ENCODE data around the gene UQCC3.
A peak's percentile ranks its signal among the peaks of the same experiment; 100 is the strongest.
"Not testable (repeated sequence)": the region's sequence is repeated elsewhere in the genome, so short reads cannot be mapped to it uniquely, and the experiment has no call there.

Gene UQCC3

GRCh38 chr11:62677156-62677555 lies 5.7 kb downstream of the UQCC3 start:
- no peak overlapping the region; the same call in 1 of the 2 replicates for H3K27ac ChIP-seq
- H3K9me3 ChIP-seq: no peaks in the 10 kb centered on the region
- peak overlapping the region; percentile 99 for H3K4me3 ChIP-seq
- H4K20me1 ChIP-seq: peaks cover 38% of the 10 kb centered on the region
- peak overlapping the region; percentile 93 for H3K9ac ChIP-seq
- peak overlapping the region; percentile 94 for H3K4me2 ChIP-seq
- H3K27me3 ChIP-seq: no peaks in the 10 kb centered on the region
- peaks cover 60% of the 10 kb centered on the region for H3K4me1 ChIP-seq
- TF ChIP-seq Cebpa-rat (IDR thresholded peaks at IDR 0.05): no peak
- peaks cover 54% of the 10 kb centered on the region for H3K36me3 ChIP-seq

DNA sequence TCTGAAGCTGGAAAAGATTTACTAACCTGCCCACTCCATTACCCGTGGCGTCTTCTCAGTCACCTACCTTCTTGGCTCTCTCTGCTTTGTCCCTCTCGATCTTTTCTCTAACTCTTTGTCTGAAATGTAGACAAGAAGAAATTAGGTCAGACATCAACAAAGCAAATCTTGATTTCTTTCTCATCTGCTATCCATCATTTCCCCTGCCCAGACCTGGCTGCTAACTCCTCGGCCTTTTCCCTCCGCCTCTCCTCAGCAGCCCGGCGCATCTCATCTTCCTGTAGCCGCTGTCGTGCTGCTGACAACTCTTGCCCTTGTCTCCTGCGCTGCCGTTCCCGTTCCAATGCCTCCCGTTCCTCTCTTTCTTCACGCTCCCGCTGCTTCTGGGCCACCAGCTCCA lies 6.2 kb downstream of the UQCC3 start:
- peak overlapping the region; percentile 99 for H3K4me3 ChIP-seq
- no peaks in the 10 kb centered on the region for H3K9me3 ChIP-seq
- H3K4me1 ChIP-seq: peaks cover 54% of the 10 kb centered on the region
- peak overlapping the region; percentile 93 for H3K9ac ChIP-seq
- peaks cover 53% of the 10 kb centered on the region for H3K36me3 ChIP-seq
- TF ChIP-seq Cebpa-rat (IDR thresholded peaks at IDR 0.05): no peak
- no peak overlapping the region; the same call in 1 of the 2 replicates for H3K27ac ChIP-seq
- peaks cover 34% of the 10 kb centered on the region for H4K20me1 ChIP-seq
- H3K27me3 ChIP-seq: no peaks in the 10 kb centered on the region
- H3K4me2 ChIP-seq: peak overlapping the region; percentile 94

DNA sequence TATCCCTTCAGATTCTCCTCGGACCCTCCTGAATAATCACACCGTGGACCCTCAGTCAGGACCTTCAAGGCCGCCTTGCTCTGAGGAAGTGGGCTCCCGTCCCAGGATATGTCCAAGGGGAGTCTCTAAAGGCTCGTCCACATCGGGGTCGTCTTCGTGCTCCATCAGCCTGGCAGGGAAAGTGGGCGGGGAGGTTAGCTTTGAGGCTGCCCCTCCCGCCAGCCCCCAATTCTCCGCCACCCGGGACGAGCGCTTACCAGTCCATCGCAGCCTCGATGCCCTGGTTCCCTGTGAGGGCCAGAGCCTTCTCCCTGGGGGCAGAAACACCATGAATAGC lies 6.9 kb downstream of the UQCC3 start:
- peaks cover 48% of the 10 kb centered on the region for H3K4me1 ChIP-seq
- peak overlapping the region; percentile 93 for H3K9ac ChIP-seq
- peak overlapping the region; percentile 99 for H3K4me3 ChIP-seq
- peak overlapping the region; percentile 92 for H3K27ac ChIP-seq
- no peaks in the 10 kb centered on the region for H3K9me3 ChIP-seq
- peak overlapping the region; percentile 94 for H3K4me2 ChIP-seq
- H4K20me1 ChIP-seq: peaks cover 28% of the 10 kb centered on the region
- no peak for TF ChIP-seq Cebpa-rat (IDR thresholded peaks at IDR 0.05)
- H3K36me3 ChIP-seq: peaks cover 46% of the 10 kb centered on the region
- H3K27me3 ChIP-seq: no peaks in the 10 kb centered on the region

- TF ChIP-seq Cebpa-rat (IDR thresholded peaks at IDR 0.05): no peak
- H3K4me2 ChIP-seq: peak within 1 kb of the TSS; percentile 94
- H3K27me3 ChIP-seq: no peaks in the 10 kb centered on the region
- peak within 1 kb of the TSS; percentile 93 for H3K9ac ChIP-seq
- H3K4me1 ChIP-seq: peaks cover 41% of the 10 kb centered on the region
- peak within 1 kb of the TSS; percentile 99 for H3K4me3 ChIP-seq
- H3K9me3 ChIP-seq: no peaks in the 10 kb centered on the region
- H3K36me3 ChIP-seq: peaks cover 40% of the 10 kb centered on the region
- H4K20me1 ChIP-seq: peaks cover 23% of the 10 kb centered on the region
- H3K27ac ChIP-seq: peak within 1 kb of the TSS; percentile 92
Measured at GRCh38 chr11:62678770-62679696, 7.6 kb downstream of the UQCC3 start, which contains the start of gene UBXN1. UBXN1 (minus strand) TSS chr11:62679073; CDS start chr11:62678923, 150 bp downstream.

DNA sequence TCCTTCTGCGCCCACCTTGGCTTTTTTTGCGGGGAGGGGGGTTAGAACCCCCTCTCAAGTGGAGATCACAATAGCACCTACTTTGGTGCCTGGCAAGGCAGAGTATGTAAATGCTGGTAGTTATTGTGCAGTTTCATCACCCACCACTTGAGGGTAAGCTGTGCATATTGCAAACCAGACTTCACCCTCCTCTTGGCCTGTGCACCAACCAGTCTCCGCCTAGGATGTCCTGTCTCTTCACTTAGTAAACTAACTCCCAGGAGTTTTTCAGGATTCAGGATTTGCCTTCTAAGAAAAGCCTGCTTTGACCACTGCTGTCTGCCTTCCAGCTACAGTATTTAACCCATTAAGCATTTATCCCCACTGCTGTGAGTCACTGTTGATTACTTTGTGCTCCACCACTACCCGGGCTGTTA lies 9.4 kb downstream of the UQCC3 start:
- Histone ChIP-seq H3K36me3 (peaks cover 22% of the 10 kb centered on the region), H3K9ac (no peak overlapping the region), H4K20me1 (peaks cover 23% of the 10 kb centered on the region), H3K27me3 (no peaks in the 10 kb centered on the region), H3K4me2 (0 out of 2 replicates have a peak overlapping the region, but pooled peaks have one; percentile 94), H3K9me3 (no peaks in the 10 kb centered on the region), H3K4me1 (peaks cover 41% of the 10 kb centered on the region), H3K4me3 (no peak overlapping the region), H3K27ac (0 out of 2 replicates have a peak overlapping the region, but pooled peaks have one; percentile 5)
- no peak for TF ChIP-seq Cebpa-rat (IDR thresholded peaks at IDR 0.05)

DNA sequence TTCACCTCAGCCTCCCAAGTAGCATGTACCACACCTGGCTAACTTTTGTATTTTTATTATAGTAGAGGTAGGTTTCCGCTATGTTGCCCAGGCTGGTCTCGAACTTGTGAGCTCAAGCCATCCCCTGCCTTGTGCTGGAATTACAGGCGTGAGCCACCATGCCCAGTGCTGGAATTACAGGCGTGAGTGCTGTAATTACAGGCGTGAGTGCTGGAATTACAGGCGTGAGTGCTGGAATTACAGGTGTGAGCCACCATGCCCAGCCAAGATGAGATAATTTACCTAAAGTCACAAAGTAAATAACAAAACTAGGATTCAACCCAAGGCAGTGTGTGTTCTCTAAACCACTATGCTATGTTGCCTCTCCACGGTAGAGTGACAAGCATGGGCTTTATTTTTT lies 11.0 kb downstream of the UQCC3 start:
- H3K9me3 ChIP-seq: no peaks in the 10 kb centered on the region
- TF ChIP-seq Cebpa-rat (IDR thresholded peaks at IDR 0.05): no peak
- peaks cover 31% of the 10 kb centered on the region for H3K4me1 ChIP-seq
- no peak overlapping the region for H3K9ac ChIP-seq
- H3K27me3 ChIP-seq: no peaks in the 10 kb centered on the region
- no peak overlapping the region for H3K27ac ChIP-seq
- H3K36me3 ChIP-seq: peaks cover 5% of the 10 kb centered on the region
- no peak overlapping the region for H3K4me2 ChIP-seq
- peaks cover 8% of the 10 kb centered on the region for H4K20me1 ChIP-seq
- no peak overlapping the region for H3K4me3 ChIP-seq

DNA sequence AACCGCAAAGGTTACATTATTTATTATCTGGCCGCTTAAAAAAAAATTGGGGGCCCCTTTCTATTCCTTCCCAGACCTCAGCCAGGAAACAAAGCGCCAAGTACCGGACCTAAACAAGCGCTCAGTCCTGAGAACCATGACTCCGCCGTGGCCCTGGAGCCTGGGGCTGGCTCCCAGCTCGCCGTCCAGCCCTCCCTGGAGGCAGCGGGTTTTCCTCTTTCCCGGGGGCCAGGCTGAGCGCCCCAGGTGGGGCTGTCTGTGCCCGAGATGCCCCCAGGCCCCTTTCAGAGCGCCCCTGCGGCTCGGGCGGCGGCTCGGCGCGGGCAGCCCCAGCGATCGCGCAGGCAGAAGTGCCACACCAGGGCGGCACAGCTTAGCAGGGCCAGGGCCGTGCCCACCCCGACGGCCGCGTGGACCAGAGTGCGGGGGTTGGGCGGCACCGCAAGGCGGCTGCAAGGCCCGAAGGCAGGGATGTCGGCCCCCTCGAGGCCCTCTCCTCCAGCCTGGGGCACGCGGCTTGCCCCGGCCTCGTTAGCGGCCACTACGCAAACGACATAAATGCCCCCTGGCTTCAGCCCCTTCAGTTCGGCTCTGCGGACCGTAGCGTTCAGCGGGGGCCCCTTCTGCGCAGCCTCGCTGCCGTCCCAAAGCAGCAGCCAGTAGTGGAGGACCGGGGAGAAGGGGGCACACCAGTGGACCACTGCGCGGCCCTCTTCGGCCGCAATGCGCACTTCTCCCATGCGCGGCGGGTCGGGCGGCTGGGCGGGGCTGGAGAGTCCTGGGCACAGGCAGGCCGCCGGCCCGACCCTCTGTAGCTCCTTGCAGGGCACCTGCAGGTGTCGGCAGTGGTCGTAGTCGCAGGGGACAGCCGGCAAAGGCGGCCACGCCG lies 16.3 kb downstream of the UQCC3 start:
- Histone ChIP-seq H3K4me2 (no peak overlapping the region), H3K36me3 (peaks cover 34% of the 10 kb centered on the region), H3K27ac (no peak overlapping the region), H3K9me3 (no peaks in the 10 kb centered on the region), H3K9ac (no peak overlapping the region), H3K4me3 (no peak overlapping the region), H3K4me1 (no peaks in the 10 kb centered on the region), H4K20me1 (no peaks in the 10 kb centered on the region), H3K27me3 (no peaks in the 10 kb centered on the region)
- TF ChIP-seq Cebpa-rat (IDR thresholded peaks at IDR 0.05): no peak

GRCh38 chr11:62688491-62688890 lies 17.0 kb downstream of the UQCC3 start:
- Histone ChIP-seq H3K27me3 (no peaks in the 10 kb centered on the region), H3K27ac (no peak overlapping the region), H3K36me3 (peaks cover 42% of the 10 kb centered on the region), H3K4me1 (no peaks in the 10 kb centered on the region), H3K9me3 (no peaks in the 10 kb centered on the region), H3K9ac (no peak overlapping the region), H3K4me2 (no peak overlapping the region), H4K20me1 (no peaks in the 10 kb centered on the region), H3K4me3 (no peak overlapping the region)
- no peak for TF ChIP-seq Cebpa-rat (IDR thresholded peaks at IDR 0.05)

DNA sequence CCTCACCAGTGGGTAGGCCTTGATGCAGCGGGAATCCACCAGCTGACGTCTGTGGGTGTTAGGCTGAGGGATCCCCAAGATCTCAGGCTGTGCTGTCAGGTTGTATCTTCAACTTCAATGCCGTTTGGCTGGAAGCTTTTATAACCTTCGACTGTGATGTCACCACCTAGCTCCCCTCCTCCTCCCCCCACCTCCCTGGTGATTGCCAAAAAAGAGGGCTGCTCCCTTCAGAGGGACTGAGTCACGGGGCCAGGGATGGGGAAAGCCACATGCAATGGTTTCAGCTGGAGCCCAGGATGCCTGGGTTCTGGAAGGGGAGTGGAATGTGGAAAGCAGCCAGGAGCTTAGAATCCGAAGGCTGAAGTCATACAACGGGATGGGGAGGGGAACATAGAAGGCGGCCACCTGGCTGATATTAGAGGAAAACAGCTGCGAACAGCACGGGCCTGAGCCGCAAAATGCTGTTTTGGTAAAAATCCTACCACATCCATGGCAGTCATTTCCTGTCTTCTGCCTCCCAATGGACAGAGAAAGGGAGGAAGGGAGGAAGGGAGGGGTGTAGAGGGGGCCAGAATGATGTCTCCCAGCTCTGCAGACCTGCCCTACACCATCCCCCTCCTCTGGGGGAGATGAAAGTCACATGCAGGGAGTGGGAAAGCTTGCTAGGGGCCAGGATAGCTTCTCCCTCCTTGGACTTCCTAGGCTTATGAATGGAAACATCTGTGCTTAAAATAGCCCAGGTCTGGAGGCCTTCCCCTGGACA lies 18.1 kb downstream of the UQCC3 start, which contains the start of gene LRRN4CL:
TSS of gene LRRN4CL (minus strand) at position 110 of the 763 bp plus-strand sequence. CDS start 1,022 bp downstream, outside the sequence.
- Histone ChIP-seq H4K20me1 (no peaks in the 10 kb centered on the region), H3K9me3 (no peaks in the 10 kb centered on the region), H3K4me1 (0 out of 2 replicates have a peak, but pooled peaks cover 3% of the 10 kb centered on the region), H3K4me3 (no peak within 1 kb of the TSS), H3K27me3 (no peaks in the 10 kb centered on the region), H3K27ac (no peak within 1 kb of the TSS), H3K4me2 (no peak within 1 kb of the TSS), H3K36me3 (peaks cover 52% of the 10 kb centered on the region), H3K9ac (no peak within 1 kb of the TSS)
- TF ChIP-seq Cebpa-rat (IDR thresholded peaks at IDR 0.05): no peak

- H3K36me3 ChIP-seq: peaks cover 59% of the 10 kb centered on the region
- H3K9me3 ChIP-seq, H3K9ac ChIP-seq, H3K27ac ChIP-seq, H3K27me3 ChIP-seq, H3K4me2 ChIP-seq, H3K4me3 ChIP-seq, H4K20me1 ChIP-seq, H3K4me1 ChIP-seq: not testable (repeated sequence)
Measured at GRCh38 chr11:62693624-62694023, 22.2 kb downstream of the UQCC3 start.

All from BLaER1 (cell line).